NK-92 treated with Interleukin-12 subunit alpha and Interleukin-12 subunit beta, amount 100 ng/mL, for 24 hours (cell line): ENCODE results near the gene ERCC1.
"Not testable (repeated sequence)": the region's sequence is repeated elsewhere in the genome, so short reads cannot be mapped to it uniquely, and the experiment has no call there.

Experiments used
- DNase-seq: peaks from one replicate; lab custom pipeline; 2025; lab: John Stamatoyannopoulos, UW

ERCC1 gene

GRCh38 chr19:45455707-45456499, 32.2 kb upstream of the ERCC1 start:
- DNase-seq: no peak

GRCh38 chr19:45451850-45452387, 28.2 kb upstream of the ERCC1 start:
- DNase-seq: no peak

- DNase-seq: no peak
Observed at GRCh38 chr19:45451131-45451849, 27.6 kb upstream of the ERCC1 start.

GRCh38 chr19:45450012-45450333, 26.3 kb upstream of the ERCC1 start:
- peak; percentile 35 for DNase-seq

GRCh38 chr19:45448887-45449299, 25.2 kb upstream of the ERCC1 start:
- DNase-seq: no peak

- no peak for DNase-seq
Observed at GRCh38 chr19:45448425-45448756, 24.7 kb upstream of the ERCC1 start.

GRCh38 chr19:45446944-45447343, 23.2 kb upstream of the ERCC1 start:
- no peak for DNase-seq

- no peak for DNase-seq
Observed at GRCh38 chr19:45446295-45446694, 22.6 kb upstream of the ERCC1 start.

- DNase-seq: no peak
Observed at GRCh38 chr19:45445139-45445538, 21.4 kb upstream of the ERCC1 start.

GRCh38 chr19:45444318-45445041, 20.8 kb upstream of the ERCC1 start:
- peak; percentile 43 for DNase-seq

- DNase-seq: no peak
Observed at GRCh38 chr19:45443462-45444317, 20.0 kb upstream of the ERCC1 start.

GRCh38 chr19:45442778-45443461, 19.2 kb upstream of the ERCC1 start:
- DNase-seq: no peak

GRCh38 chr19:45442408-45442777, 18.7 kb upstream of the ERCC1 start:
- no peak for DNase-seq

- DNase-seq: no peak
Observed at GRCh38 chr19:45440873-45441654, 17.3 kb upstream of the ERCC1 start.

- DNase-seq: no peak
Observed at GRCh38 chr19:45440259-45440638, 16.5 kb upstream of the ERCC1 start.

- peak; percentile 89 for DNase-seq
Observed at GRCh38 chr19:45439569-45440258, 16.0 kb upstream of the ERCC1 start.

GRCh38 chr19:45439190-45439568, 15.5 kb upstream of the ERCC1 start:
- no peak for DNase-seq

GRCh38 chr19:45437328-45437727, 13.6 kb upstream of the ERCC1 start:
- DNase-seq: no peak

- not testable (repeated sequence) for DNase-seq
Observed at GRCh38 chr19:45432543-45432942, 8.8 kb upstream of the ERCC1 start.

- not testable (repeated sequence) for DNase-seq
Observed at GRCh38 chr19:45431008-45431407, 7.3 kb upstream of the ERCC1 start.
